Neural progenitor cell (in vitro differentiated cells): ENCODE measurements around the gene BICD1.
"Not testable (repeated sequence)": the region's sequence is repeated elsewhere in the genome, so short reads cannot be mapped to it uniquely, and the experiment has no call there.

Source experiments
- CTCF ChIP-seq: fragments of 200-600 bp; sonication (generic); IDR thresholded peaks from 2 replicates; pipeline ENCODE4 v1.5.1; 2017; ENCODE audit warnings: antibody characterized with exemption, mild to moderate bottlenecking
- EZH2 ChIP-seq: fragments of 200-600 bp; sonication (generic); IDR thresholded peaks from 2 replicates; pipeline ENCODE4 v1.6.1; 2017; ENCODE audit warnings: antibody characterized with exemption, mild to moderate bottlenecking, moderate library complexity

- TF ChIP-seq CTCF, EZH2: not testable (repeated sequence)
These were observed 168.9 kb downstream of the BICD1 start for GRCh38 chr12:32275520-32275919.
